Endothelial cell of umbilical vein (primary cell): ENCODE measurements around the gene VLDLR. TPM values are rescaled to one million over a fixed set of nuclear protein-coding genes. Genes with fewer than 3 reads are reported as not detected.

Source experiments
- BruUV-seq: library from RNA; stranded (reverse); fragments of 400-500 nt; replicated peaks from 2 replicates; lab custom pipeline; 2021; lab: Mats Ljungman, UMichigan
- CTCF ChIA-PET: fragments of 300-600, 350-600 bp; sonication (Branson Sonifier 250); formaldehyde crosslinking; loops from one replicate; lab custom pipeline; 2021; ENCODE audit warnings: antibody characterized with exemption, inconsistent platforms; lab: Charles Lee
- POLR2A ChIA-PET: fragments of 300-600, 350-600 bp; sonication (Branson Sonifier 250); formaldehyde crosslinking; loops from one replicate; lab custom pipeline; 2021; ENCODE audit warnings: antibody characterized with exemption, inconsistent platforms; lab: Charles Lee
- DNase-seq: peaks from one replicate; pipeline ENCODE4 v3.0.0-alpha.2; 2011; ENCODE audit warnings: low read depth, low spot score
- FAIRE-seq: peaks from 2 replicates; lab custom pipeline; 2011; peaks lifted over from hg19 to GRCh38; lab: Jason Lieb, UNC
- H2AFZ ChIP-seq: 2 replicates; pipeline ENCODE4 v1.6.0; 2012; ENCODE audit warnings: low read depth, low read length, control low read depth, inconsistent platforms
- H3K27ac ChIP-seq: 2 replicates; pipeline ENCODE4 v1.5.1; 2011; ENCODE audit warnings: low read depth, mild to moderate bottlenecking, control low read depth, low read length, moderate library complexity; ENCODE audit not compliant: insufficient read depth
- H3K27me3 ChIP-seq, 2 experiments: 2 replicates each; pipeline versions ENCODE4 v1.6.0 to v1.6.1; 2011; ENCODE audit warnings: low read length in 2 of 2, mixed read lengths in 1 of 2; ENCODE audit not compliant: control insufficient read depth in 2 of 2, insufficient read depth in 2 of 2
- H3K36me3 ChIP-seq, 2 experiments: 2 replicates in 1 of 2; 3 replicates in 1 of 2; pipeline ENCODE4 v1.5.1; 2011; ENCODE audit warnings: low read length in 2 of 2, mild to moderate bottlenecking in 1 of 2, moderate library complexity in 1 of 2; ENCODE audit not compliant: control insufficient read depth in 2 of 2, insufficient read depth in 2 of 2; ENCODE audit errors: extremely low read depth in 1 of 2
- H3K4me1 ChIP-seq: 3 replicates; pipeline ENCODE4 v1.5.1; 2011; ENCODE audit warnings: mild to moderate bottlenecking, low read length; ENCODE audit not compliant: control insufficient read depth, insufficient read depth; ENCODE audit errors: extremely low read depth
- H3K4me2 ChIP-seq: 2 replicates; pipeline ENCODE4 v1.6.1; 2011; ENCODE audit warnings: low read length, control low read depth, mixed read lengths; ENCODE audit not compliant: insufficient read depth
- H3K4me3 ChIP-seq, 3 experiments: fragments of 200-600 bp in 1 of 3; sonication (generic), shearing (Covaris generic) in 1 of 3; replicated peaks in 1 of 3; 2 replicates each; pipeline ENCODE4 v1.5.1; 2011 to 2016; ENCODE audit warnings: control low read depth in 3 of 3, low read length in 3 of 3, mild to moderate bottlenecking in 2 of 3, inconsistent platforms in 1 of 3, low read depth in 1 of 3, moderate library complexity in 1 of 3; ENCODE audit not compliant: insufficient read depth in 1 of 3
- H3K79me2 ChIP-seq: 2 replicates; pipeline ENCODE4 v1.6.0; 2012; ENCODE audit warnings: low read length, inconsistent platforms; ENCODE audit not compliant: control insufficient read depth, insufficient read depth
- H3K9ac ChIP-seq: replicated peaks from 2 replicates; pipeline ENCODE3; 2011; ENCODE audit warnings: low read length, control low read depth; ENCODE audit not compliant: insufficient read depth; ENCODE audit errors: extremely low read depth
- H3K9me1 ChIP-seq: replicated peaks from 3 replicates; pipeline ENCODE4 v1.6.0; 2011; ENCODE audit warnings: mild to moderate bottlenecking, low read length; ENCODE audit not compliant: control insufficient read depth, insufficient read depth; ENCODE audit errors: extremely low read depth
- H3K9me3 ChIP-seq: replicated peaks from 2 replicates; pipeline ENCODE4 v1.5.1; 2012; ENCODE audit warnings: low read length, inconsistent platforms; ENCODE audit not compliant: control insufficient read depth, insufficient read depth
- H4K20me1 ChIP-seq: replicated peaks from 2 replicates; pipeline ENCODE3; 2011; ENCODE audit warnings: mild to moderate bottlenecking, low read length; ENCODE audit not compliant: control insufficient read depth, insufficient read depth; ENCODE audit errors: extremely low read depth
- EZH2 ChIP-seq: IDR thresholded peaks from 2 replicates; pipeline ENCODE4 v1.6.1; 2012; ENCODE audit warnings: borderline replicate concordance, low read depth, mild to moderate bottlenecking, moderate library complexity, low read length, inconsistent platforms; ENCODE audit not compliant: severe bottlenecking
- FOS ChIP-seq: IDR thresholded peaks from 2 replicates; pipeline ENCODE4 v1.6.1; 2011; ENCODE audit warnings: mild to moderate bottlenecking, low read length, moderate library complexity, borderline replicate concordance; ENCODE audit not compliant: insufficient read depth
- GATA2 ChIP-seq: IDR thresholded peaks from 2 replicates; pipeline ENCODE4 v1.7.0; 2011; ENCODE audit warnings: low read depth, mild to moderate bottlenecking, moderate library complexity, mixed read lengths, low read length; ENCODE audit not compliant: insufficient read length, insufficient read depth
- dilution Hi-C: fragments of 300-500 bp; cut with MboI; formaldehyde crosslinking; loops from one replicate; pipeline ENCODE4 v1.15.0; 2019; ENCODE audit warnings: low sequenced_read_pairs; ENCODE audit not compliant: extremely low pct_ligation_motif_present
- intact Hi-C: fragments of 100-400 bp; cut with micrococcal nuclease; formaldehyde crosslinking; loops from one replicate; pipeline ENCODE4 v1.10.0; 2022
- polyA plus RNA-seq, 4 experiments: library from polyadenylated mRNA; depleted of rRNA in 3 of 4; stranded (reverse) in 3 of 4; unstranded in 1 of 4; fragments of >200 nt; gene quantifications; 2 replicates each; pipeline versions ENCODE4 v1.2.1 to v1.2.3, GENCODE V29; 2011 to 2012; ENCODE audit warnings: missing spikeins in 1 of 4
- total RNA-seq: library from RNA; stranded (reverse); gene quantifications from 2 replicates; pipeline ENCODE4 v1.2.3, GENCODE V29; 2021

VLDLR gene
- total and polyA plus RNA-seq, 2 donors (not counting 3 experiments of a cell fraction or from before 2014, with no cell fraction given) = 0.47 to 2.5 TPM

DNA sequence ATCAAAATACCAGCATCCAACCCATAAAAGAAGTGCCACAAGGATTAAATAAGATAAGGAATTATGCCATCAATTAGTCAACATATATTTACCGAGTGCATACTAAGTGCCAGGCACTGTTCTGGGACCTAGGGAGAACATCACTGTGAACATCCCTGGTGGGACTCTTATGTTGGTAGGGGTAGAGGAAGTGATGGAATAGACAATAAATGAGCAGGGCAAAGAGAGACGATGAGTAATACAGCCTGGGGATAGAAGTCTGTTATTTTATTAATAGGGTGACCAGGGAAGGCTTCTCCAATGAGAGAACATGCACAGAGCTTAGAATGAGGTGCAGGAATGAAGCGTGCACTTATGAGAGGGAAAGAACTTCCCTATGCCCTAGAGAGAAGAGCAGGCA lies 47.4 kb upstream of the VLDLR start:
- H3K9me3 ChIP-seq = no peaks in the 10 kb centered on the region
- H3K4me2 ChIP-seq = no peak overlapping the region
- TF ChIP-seq EZH2 (no peak), FOS (no peak), GATA2 (no peak)
- H4K20me1 ChIP-seq = no peaks in the 10 kb centered on the region
- FAIRE-seq = no peak
- no peaks in the 10 kb centered on the region for H3K4me1 ChIP-seq
- H3K36me3 ChIP-seq = no peaks in the 10 kb centered on the region
- no peak for DNase-seq
- intact Hi-C loops (loop anchor here (5.0 kb wide), 1 partner anchor 107 kb away; no protein-coding TSS in a partner anchor), dilution Hi-C loops (no loop called here)
- no peak overlapping the region for H2AFZ ChIP-seq
- H3K79me2 ChIP-seq = no peaks in the 10 kb centered on the region
- no peak overlapping the region for H3K9ac ChIP-seq
- no peak overlapping the region for H3K4me3 ChIP-seq
- BruUV-seq = no TSS peak
- CTCF ChIA-PET = no interaction called here
- H3K27me3 ChIP-seq = no peaks in the 10 kb centered on the region
- H3K27ac ChIP-seq = no peak overlapping the region
- no peaks in the 10 kb centered on the region for H3K9me1 ChIP-seq
- POLR2A ChIA-PET = no interaction called here

GRCh38 chr9:2576631-2577030 lies 45.0 kb upstream of the VLDLR start:
- Histone ChIP-seq H3K4me1 (no peaks in the 10 kb centered on the region), H3K27ac (no peak overlapping the region), H4K20me1 (no peaks in the 10 kb centered on the region), H3K36me3 (no peaks in the 10 kb centered on the region), H3K4me2 (no peak overlapping the region), H3K4me3 (no peak overlapping the region), H3K27me3 (no peaks in the 10 kb centered on the region), H2AFZ (no peak overlapping the region), H3K9me1 (no peaks in the 10 kb centered on the region), H3K79me2 (no peaks in the 10 kb centered on the region), H3K9ac (no peak overlapping the region), H3K9me3 (no peaks in the 10 kb centered on the region)
- no peak for FAIRE-seq
- BruUV-seq = no TSS peak
- intact Hi-C loops = no loop called here
- dilution Hi-C loops = no loop called here
- ChIA-PET CTCF (interaction anchor here (0.5 to 1.3 kb wide), 3 partner anchors 43 to 151 kb away, joined by 3 to 4 read pairs (median 4); no protein-coding TSS in a partner anchor), POLR2A (no interaction called here)
- peak; percentile 33 for DNase-seq
- TF ChIP-seq EZH2 (no peak), FOS (no peak)
